Activated CD4-positive, alpha-beta T cell treated with anti-CD3 and anti-CD28 coated beads, Interleukin-2, amount 50 U/mL, for 4 hours (primary cell): ENCODE measurements around the gene MRPL49.
A peak's percentile ranks its signal among the peaks of the same experiment; 100 is the strongest.
"Not testable (repeated sequence)": the region's sequence is repeated elsewhere in the genome, so short reads cannot be mapped to it uniquely, and the experiment has no call there.

ENCODE experiments used
- DNase-seq, 2 experiments: peaks; one replicate each; pipeline ENCODE4 v3.0.0-alpha.2; 2020

MRPL49 gene

DNA sequence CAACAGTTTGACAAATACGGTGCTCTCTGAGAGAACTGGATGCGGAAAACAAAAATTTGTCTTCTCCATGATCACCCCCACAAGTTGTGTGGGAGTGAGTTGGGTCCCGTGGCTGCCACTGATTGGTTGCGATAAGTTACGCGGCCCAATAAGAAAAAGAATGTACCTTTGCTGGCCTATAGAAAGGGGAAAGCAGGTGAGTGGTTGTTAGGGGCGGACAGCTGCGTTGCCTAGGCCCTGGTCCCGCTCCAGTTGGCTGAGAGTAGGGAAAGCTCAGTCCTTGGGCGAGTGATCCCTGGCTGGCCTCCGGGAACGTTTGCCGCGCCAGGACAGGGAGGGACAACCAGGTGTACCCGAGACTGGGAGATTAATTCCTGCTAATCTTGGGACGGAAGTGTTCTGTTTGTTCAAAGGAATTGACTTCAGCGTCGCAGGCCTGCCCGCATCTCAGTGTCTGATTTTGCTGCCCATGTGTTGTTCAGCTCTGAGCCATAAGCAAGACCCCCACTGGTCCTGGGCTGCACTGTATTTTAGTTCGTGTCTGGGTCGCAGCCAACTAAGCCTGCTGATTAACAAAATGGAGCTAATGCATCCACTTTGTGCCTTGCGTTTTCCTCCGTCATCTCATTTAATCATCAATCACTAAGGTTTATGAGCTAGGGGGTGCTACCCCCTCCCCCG is 13.0 kb downstream of the MRPL49 start:
- DNase-seq = peak; percentile 77 to 81

DNA sequence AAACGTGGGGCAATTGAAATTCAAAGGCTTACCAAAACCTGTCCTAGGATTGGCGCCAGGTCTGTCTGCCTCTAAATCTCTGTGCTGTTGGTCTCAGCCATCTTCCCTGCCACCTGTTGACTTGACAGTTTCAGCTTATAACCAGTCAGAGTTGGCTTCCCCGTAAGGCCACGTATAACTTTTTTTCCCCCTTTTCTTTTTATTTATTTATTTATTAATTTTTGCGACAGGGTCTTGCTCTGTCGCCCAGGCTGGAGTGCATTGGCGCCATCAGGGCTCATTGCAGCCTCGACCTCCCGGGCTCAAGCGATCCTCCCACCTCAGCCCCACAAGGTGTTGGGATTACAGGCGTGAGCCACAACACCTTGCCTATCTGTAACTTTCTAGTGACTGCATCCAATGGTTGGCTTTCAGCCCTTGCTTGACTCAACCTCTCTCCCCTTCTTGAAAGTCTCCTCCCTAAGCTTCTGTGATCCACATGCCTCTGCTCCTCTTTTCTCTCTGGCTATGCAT is 13.6 kb downstream of the MRPL49 start:
- DNase-seq = no peak

DNA sequence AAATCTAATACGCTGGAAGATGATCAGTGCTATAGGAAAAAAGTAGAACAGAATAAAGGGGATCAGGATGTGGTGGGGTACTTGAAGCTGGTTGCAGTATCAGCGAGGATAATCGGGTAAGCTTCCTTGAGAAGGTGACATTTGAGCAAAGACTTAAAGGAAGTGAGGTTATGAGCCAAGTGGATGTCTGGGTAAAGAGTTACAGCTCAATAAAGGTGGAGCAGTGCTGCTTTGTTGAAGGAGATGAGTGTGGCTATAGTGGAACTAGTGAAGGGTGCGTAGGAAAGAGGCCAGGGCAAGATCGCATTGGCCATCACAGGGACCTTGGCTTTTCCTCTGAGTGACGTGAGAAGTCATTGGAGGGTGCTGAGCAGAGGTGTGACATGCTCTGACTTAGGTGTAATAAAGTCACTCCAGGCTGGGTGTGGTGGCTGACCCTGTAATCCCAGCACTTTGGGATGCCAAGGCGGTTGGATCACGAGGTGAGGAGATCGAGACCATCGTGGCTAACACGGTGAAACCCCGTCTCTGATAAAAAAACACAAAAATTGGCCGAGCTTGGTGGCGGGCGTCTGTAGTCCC is 14.5 kb downstream of the MRPL49 start:
- no peak for DNase-seq

DNA sequence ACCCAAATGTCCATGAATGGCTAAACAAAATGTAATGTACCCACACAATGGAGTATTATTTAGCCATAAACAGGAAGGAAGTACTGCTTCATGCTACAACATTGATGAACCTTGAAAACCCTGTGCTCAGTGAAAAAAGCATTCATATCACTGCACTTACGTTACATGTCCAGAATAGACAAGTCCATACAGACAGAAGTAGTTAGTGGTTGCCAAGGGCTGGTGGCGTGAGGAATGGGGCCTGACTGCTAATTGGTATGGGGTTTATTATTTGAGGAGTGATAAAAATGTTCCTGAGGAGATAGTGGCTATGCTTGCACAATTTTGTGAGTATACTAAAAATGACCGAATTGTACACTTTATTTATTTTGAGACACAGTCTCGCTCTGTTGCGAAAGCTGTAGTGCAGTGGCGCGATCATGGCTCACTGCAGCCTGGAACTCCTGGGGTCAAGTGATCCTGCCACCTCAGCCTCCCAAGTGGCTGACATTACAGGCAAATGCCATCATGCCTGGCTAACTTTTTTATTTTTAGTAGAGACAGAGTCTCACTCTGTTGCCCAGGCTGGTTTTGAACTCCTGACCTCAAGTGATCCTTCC is 19.9 kb downstream of the MRPL49 start:
- DNase-seq = no peak

DNA sequence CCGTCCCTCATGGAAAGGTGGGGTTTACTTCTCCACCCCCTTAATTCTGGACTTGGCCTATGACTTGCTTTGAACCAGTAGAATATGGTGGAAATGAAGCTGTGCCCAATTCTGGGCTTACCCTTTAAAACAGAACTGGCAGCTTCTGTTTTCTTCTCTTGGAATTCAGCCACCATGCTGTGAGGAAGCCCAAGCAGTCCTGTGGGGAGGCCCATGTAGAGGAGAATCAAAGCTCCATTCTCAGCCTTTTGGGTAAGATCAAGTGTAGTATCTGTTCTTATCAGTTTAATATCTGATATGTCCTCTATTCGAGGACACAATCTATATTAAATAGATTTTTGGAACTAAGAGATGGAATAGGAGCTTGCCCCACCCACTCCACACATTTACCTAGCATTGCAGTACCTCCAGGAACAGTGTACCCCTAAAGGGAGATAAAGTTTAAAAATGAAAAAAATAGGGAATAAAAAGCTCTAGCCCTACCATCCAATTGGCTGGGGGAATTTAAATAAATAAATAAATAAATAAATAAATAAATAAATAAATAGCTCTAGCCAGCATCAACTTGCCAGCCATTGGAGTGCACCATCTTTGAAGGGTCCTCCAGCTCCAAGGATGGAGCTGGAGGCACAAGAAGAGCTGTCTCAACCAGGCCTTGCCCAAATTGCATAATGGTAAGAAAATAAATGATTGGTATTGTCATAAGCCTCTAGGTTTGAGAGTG is 25.4 kb downstream of the MRPL49 start:
- no peak for DNase-seq

DNA sequence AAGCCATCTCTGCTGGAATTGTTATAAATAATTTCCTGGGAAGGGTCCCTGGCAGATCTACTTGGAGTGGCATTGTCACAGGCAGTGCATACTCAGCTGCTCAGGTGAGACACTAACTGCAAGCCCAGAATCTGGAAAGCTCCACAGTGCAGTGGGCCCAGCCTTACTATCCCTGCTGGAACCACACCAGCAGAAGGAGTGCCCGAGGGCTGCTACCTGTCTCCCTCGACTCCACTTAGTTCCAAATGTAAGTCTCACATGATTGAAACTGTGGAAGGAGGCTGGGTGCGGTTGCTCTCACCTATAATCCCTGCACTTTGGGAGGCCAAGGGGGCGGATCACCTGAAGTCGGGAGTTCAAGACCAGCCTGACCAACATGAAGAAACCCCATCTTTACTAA is 26.5 kb downstream of the MRPL49 start:
- no peak for DNase-seq

DNA sequence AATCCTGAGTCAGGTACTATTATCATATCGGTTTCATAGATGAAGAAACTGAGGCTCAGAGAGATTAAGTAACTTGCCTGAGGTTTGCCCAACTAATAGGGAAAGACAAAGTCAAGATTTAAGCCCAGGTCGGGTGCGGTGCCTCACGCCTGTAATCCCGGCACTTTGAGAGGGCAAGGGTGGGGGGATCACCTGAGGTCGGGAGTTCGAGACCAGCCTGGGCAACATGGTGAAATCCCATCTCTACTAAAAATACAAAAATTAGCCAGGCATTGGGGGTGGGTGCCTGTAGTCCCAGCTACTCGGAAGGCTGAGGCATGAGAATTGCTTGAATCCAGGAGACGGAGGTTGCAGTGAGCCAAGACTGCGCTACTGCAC is 28.0 kb downstream of the MRPL49 start:
- DNase-seq = not testable (repeated sequence)

DNA sequence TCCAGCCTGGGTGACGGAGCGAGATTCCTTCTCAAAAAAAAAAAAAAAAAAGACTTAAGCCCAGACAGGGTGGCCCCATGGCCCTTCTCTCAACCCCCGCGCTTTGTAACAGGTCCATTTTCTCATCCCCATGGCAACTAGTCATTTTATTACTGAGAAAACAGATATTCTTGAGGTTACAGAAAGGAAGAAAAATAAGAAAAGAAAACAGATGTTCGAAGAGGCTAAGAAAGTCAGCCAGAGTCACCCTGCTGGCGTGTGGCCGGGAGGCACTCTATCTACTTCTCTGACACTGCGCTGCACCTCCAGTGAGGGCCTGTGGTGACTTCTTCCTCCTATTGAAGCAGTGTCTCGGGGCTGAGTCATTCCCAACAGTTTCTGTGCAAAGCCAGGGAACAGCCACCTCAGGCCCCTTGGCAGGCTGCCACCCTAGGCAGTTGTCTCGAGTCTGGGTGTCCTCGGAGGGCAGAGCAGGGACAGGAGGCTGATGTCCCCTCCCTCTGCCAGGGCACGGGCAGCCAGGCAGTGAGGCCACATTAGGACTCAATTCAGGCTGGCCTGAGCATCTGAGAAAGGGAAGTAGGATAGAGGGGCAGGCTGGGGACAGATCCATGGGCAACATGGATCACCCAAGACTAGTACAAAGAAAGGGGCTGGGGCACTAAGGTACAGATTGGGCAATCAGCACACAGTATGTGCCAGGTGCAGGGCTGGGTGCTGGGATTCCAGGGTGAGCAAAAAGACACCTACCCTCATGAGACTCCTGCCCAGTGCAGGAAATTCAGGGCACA is 28.6 kb downstream of the MRPL49 start:
- no peak for DNase-seq

DNA sequence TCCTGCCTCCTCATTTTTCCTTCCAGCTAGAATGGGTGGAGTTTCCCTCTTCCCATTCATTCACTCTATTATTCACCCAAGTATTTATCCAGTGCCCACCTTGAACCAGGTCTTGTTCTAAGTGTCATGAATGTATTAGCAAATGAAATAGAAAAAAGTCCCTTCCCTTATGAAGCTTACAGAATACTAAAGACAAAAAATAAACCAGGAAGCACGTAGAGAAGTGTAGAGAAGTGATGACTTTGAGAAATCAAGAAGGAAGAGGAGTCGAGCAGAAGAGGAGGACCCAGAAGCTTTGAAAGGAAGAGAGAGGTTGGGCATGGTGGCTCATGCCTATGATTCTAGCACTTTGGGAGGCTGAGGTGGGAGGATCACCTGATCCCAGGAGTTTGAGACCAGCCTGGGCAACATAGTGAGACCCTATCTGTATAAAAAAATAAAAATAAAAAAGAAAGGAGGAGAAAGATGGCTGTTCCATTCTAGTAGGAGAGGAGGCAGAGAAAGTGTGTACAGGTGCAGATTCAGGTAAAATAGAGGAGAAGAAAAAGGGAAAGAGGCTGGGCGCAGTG is 29.3 kb downstream of the MRPL49 start:
- DNase-seq = no peak

DNA sequence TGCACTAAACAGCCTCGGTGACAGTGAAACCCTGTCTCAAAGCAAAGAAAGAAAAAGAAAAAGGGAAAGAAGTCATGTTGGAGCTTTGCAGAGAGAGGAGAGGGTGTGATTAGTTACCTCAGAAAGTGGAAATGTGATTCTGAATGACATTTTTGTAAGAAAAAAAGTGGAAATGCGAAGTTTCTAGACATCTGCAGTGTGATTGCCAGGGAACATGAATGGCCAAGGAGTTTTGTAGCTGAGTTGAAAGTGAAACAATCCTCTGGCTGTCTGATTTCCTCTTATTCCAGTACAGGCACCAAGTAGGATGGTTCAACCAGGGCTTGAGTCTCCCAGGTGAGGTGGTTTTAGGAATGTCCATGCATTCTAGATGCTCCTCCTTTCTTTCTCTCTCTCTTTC is 30.0 kb downstream of the MRPL49 start:
- no peak for DNase-seq

DNA sequence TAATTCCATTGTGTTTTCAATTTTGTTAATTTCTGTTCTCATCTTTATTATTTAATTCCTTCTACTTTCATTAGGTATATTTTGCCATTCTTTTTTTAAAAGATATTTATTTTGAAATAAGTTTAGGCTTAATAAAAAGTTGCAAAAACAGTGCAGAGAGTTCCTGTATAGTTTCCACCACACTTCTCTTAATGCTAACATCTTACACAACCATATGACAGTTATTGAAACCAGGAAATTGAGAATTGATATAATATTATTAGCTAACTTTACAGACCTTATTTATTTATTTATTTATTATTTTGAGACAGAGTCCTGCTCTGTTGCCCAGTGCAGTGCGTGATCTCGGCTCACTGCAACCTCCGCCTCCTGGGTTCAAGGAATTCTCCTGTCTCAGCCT is 34.1 kb downstream of the MRPL49 start:
- no peak for DNase-seq

DNA sequence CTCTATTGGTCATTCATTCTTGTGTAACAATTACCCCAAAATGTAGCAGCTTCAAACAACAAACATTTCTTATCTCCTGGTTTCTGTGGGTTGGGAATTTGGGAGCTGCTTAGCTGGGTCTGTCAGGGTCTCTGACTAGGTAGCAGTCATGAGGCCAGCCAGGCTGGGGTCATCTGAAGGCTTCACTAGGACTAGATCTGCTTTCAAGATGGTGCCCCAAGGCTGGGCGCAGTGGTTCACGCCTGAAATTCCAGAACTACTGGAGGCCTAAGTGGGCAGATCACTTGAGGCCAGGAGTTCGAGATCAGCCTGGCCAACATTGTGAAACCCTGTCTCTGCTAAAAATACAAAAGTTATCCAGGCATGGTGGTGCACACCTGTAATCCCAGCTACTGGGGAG is 34.8 kb downstream of the MRPL49 start:
- no peak for DNase-seq

DNA sequence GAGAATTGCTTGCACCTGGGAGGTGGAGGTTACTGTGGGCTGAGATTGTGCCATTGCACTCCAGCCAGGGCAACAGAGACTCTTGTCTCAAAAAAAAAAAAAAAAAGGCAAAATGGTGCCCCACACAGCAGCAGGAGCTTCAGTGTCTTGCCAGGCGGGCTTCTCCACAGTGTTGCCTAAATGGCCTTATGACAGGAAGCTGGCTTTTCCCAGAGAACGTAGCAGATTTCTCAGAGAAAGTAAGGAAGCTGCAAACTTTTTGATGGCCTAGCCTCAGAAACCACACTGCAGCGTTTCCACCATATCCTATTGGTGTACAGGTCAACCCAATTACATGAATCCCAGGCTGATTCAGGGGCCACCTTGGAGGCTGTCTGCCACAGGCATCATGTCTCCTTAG is 35.2 kb downstream of the MRPL49 start:
- DNase-seq = no peak

DNA sequence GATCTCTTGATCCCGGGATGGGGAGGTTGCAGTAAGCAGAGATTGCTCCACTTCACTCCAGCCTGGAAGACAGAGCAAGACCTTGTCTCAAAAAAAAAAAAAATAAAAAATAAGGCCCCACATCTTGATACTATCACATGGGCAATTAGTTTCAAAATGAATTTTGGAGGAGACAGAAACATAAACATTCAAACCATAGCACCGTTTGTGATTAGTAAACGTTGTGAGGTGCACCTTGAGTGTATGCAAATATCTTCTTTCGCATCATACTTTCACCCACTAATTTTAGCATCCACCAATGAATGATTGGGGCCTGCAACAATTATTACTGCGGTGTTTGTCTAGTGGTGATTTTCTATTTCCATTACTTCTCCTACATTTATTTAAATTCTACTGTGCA is 36.9 kb downstream of the MRPL49 start:
- DNase-seq = no peak

DNA sequence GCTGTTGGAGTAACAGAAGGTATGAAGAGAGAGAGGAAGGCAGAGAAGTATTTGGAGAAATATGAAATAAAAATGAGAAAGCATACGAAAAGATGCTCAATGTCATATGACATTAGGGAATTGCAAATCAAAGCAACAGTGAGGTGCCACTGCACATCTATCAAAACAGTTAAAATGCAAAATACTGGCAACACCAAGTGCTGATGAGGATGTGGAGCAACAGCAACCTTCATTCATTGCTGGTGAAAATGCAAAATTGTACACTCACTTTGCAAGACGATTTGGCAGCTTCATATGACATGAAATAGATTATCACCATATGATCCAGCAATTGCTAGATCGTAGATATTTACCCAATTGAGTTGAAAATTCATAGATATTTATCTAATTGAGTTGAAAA is 38.5 kb downstream of the MRPL49 start:
- DNase-seq = no peak

DNA sequence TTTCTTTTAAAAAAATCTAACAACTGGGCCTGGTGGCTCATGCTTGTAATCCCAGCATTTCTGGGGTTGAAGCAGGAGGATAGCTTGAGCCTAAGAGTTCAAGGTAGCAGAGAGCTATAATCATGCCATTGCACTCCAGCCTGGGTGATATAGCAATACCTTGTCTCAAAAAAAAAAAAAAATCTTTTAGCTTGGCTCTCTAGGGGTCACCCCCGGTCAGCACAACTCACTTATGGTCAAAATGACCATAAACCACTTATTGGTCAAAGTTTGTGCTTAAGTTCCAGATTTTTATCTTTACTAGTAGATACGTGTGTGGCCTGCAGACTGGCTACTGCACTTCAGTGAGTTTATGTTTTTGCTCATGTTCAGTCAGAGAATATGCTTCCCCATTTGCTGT is 41.6 kb downstream of the MRPL49 start:
- DNase-seq = no peak

DNA sequence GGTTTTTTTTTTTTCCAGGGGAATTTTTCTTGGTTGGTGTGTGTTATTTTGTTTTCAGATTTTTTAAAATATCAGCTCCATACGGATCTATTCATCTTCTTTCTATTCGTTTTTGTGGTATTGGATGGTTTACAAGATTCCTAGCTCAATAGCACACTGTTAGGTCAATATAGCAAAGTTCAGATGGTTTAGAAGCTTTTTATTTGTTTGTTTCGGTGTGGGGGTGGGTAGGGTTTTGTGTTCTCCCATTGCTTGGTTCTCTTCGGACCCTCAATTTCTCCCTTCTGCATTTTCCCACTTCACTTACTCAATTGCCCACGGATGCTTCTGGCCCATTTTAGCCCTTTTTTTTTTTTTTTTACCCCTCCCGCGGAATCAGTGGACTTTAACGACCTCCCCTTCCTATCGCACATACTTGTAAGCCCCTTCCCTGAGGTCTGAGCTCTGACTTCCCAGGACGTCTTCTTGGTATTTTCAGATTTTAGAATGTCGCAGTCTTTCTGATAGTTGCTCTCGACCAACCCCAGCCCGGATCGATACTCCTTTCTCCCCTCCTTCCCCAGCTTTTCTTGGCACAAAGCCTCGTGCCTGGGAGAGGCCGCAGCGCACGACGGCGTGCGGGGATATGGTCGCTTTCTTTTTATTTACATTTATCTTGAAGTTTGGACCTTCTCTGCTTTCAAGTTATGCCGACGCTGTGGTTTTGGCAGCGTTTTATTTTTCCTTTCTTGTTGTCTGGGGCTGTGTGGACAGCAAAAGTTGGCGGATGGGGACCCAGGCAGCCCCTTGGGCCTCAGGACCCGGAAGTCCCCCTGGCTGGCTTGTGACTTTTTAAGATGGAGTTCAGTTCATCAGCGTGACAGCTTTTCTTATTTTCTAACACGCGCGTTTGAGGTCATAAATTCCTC is 43.5 kb downstream of the MRPL49 start:
- DNase-seq = no peak

DNA sequence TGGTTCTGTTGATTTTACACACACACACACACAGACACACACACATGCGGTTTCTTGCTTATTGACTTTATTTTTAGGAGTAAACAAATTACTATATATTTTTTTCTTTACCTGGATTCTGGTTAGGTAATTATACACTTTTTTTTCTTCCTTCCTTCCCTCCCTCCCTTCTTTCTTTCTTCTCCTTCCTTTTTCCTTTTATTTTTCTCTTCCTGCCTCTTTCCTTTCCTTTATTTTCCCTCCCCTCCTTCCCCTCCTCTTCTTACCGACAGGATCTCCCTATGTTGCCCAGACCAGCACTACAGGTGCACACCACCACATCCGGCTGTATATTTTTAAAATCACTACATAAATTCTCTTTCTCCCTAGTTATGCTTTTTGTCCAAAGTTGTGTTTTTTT is 44.8 kb downstream of the MRPL49 start:
- DNase-seq = no peak

DNA sequence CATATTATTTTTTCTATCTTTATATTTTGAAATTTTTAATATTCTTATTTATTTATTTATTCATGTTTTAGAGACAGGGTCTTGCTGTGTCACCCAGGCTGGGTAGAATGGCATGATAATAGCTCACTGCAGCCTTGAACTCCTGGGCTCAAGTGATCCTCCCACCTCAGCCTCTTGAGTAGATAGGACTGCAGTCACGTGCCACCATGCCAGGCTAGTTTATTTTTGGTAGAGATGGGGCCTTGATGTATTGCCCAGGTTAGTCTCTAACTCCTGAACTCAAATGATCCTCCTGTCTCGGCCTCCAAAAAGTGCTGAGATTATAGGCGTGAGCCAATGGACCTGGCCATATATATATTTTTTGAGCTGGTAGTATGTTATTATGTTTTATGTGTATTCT is 45.5 kb downstream of the MRPL49 start:
- DNase-seq = no peak

DNA sequence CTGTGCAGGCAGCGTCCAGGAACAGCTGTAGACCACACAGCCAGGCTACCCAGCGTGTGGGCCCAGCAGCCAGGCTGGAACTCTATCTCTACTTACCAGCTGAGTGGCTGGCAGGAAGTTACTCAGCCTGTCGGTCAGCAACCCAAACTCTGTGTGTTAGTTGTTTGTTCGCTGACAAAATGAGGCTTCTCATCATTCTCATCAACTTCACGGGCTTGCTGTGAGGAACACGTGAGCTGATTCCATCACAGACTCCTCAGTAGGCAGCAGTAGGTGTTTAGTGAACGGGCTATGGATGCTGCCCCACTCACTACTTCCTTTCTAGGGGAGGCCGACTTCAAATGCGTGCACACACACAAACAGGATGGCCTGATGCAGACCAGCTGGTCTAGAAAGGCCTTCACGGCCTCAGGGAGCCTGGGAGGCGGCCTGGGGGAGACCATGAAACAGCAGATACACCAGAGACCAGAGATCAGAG is 47.1 kb downstream of the MRPL49 start:
- DNase-seq = no peak

DNA sequence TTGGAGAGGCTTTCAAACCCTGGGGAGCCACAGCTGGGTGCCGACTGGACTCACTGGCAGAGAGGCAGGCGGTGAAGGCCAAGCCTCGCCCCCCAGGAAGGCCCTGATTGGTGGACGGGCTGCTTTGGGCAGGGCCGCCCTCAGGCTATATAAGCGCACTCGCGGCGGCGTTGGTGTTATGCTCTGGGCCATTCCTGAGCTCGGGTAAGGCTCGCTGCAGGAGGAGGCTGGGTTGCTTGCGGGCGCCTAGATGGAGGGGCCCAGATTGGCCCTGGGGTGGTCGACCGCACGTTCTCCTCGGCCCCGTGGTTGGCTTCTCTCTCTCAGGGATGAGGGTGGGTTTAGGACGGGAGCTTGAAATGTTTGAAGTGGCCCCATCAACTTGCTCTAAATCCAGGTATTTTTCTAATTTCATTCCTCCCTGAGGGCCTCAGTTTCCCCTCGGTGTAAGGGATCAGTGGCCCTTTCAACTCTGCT is 48.0 kb downstream of the MRPL49 start, which contains the start of gene SPDYC:
TSS of gene SPDYC (plus strand) at position 176 of the 477 bp plus-strand sequence. CDS start 1,125 bp downstream, outside the sequence.
- DNase-seq = no peak
